GM12891 (cell line): ENCODE measurements around the gene PRR7.

ENCODE experiments used
- POLR2A ChIP-seq: IDR thresholded peaks from 2 replicates; pipeline ENCODE4 v1.6.1; 2011; ENCODE audit warnings: low read depth, low read length, control low read depth
- POLR2AphosphoS5 ChIP-seq: IDR thresholded peaks from 2 replicates; pipeline ENCODE4 v1.6.1; 2011; ENCODE audit warnings: low read depth, low read length, control low read depth
- POU2F2 ChIP-seq: IDR thresholded peaks from 2 replicates; pipeline ENCODE4 v1.6.1; 2011; ENCODE audit warnings: low read depth, mild to moderate bottlenecking, control low read depth, low read length, moderate library complexity

GRCh38 chr5:177444106-177445051, 2.2 kb upstream of the PRR7 start:
- TF ChIP-seq POLR2A = no peak; the same call in 1 of the 2 replicates
- peak; percentile 83 for TF ChIP-seq POLR2AphosphoS5
- peak; percentile 44 for TF ChIP-seq POU2F2
